ENCODE measurements around the gene LRRK2. TPM values are rescaled to one million over a fixed set of nuclear protein-coding genes. Genes with fewer than 3 reads are reported as not detected.

Gene LRRK2
- total RNA-seq, 1 donor from 2014 or later: 37.1 TPM

DNA sequence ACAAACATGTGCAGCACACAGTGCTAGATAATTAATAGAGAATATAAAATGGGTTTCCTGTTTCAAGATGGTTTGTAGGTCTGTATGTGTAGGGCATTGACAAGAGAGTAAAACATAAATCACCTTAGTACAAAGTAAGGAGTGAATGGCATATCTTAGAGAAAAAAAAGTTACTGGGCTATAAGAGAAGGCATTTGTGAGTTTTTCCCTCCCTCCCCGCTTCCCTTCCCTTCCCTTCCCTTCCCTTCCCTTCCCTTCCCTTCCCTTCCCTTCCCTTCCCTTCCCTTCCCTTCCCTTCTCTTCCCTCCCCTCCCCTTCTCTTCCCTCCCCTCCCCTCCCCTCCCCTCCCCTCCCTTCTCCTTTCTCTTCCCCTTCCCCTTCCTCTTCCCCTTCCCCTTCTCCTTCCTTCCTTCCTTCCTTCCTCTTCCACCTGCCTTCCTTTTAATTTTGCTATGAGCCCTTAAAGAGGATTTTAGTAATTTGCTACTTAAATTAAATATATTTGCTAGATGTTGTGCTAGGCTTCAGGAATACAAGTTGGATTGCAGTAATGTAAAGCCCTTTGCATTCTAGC lies 57.1 kb downstream of the LRRK2 start:
- Histone ChIP-seq H3K27ac (no peak overlapping the region), H3K4me1 (no peaks in the 10 kb centered on the region), H3K36me3 (peaks cover 0 to 30% of the 10 kb centered on the region in 2 donors), H3K27me3 (no peaks in the 10 kb centered on the region), H3K4me3 (no peak overlapping the region), H3K9me3 (no peaks in the 10 kb centered on the region)
- TF ChIP-seq POLR2AphosphoS5 (IDR thresholded peaks at IDR 0.05; ENCODE audit: insufficient read depth in 1 of 2, low read depth in 1 of 2): no peak
- no peak for TF ChIP-seq POLR2A (IDR thresholded peaks at IDR 0.05)
- TF ChIP-seq, protein P1, sequence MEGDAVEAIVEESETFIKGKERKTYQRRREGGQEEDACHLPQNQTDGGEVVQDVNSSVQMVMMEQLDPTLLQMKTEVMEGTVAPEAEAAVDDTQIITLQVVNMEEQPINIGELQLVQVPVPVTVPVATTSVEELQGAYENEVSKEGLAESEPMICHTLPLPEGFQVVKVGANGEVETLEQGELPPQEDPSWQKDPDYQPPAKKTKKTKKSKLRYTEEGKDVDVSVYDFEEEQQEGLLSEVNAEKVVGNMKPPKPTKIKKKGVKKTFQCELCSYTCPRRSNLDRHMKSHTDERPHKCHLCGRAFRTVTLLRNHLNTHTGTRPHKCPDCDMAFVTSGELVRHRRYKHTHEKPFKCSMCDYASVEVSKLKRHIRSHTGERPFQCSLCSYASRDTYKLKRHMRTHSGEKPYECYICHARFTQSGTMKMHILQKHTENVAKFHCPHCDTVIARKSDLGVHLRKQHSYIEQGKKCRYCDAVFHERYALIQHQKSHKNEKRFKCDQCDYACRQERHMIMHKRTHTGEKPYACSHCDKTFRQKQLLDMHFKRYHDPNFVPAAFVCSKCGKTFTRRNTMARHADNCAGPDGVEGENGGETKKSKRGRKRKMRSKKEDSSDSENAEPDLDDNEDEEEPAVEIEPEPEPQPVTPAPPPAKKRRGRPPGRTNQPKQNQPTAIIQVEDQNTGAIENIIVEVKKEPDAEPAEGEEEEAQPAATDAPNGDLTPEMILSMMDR (IDR thresholded peaks at IDR 0.05): no peak
- intact Hi-C loops (cut with DNase I): no loop called here
- no peak for DNase-seq (ENCODE audit: extremely low spot score in 2 of 2)

DNA sequence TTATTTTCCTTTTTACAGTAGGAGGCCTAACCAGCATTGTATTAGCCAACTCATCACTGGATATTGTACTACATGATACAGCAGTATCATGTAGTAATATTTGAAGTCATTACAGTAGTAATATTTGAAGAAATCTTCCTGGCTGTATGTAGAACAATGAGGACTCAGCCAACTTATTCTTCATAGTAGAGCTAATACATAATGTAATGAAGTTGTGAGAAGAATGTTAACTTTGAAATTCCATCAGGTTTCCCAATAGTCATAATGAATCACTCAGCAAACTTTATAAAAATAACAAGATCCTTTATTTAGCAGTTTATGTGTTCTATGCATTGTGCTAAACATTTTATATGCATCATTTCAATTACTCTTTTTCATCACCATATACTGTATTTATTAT lies 61.8 kb downstream of the LRRK2 start:
- H3K27me3 ChIP-seq: no peaks in the 10 kb centered on the region
- no peak overlapping the region for H3K27ac ChIP-seq
- no peaks in the 10 kb centered on the region for H3K4me1 ChIP-seq
- no peak for TF ChIP-seq POLR2A (IDR thresholded peaks at IDR 0.05)
- TF ChIP-seq, protein P1 (IDR thresholded peaks at IDR 0.05): no peak
- no peak for TF ChIP-seq POLR2AphosphoS5 (IDR thresholded peaks at IDR 0.05; ENCODE audit: insufficient read depth in 1 of 2, low read depth in 1 of 2)
- H3K9me3 ChIP-seq: no peaks in the 10 kb centered on the region
- intact Hi-C loops (cut with DNase I): no loop called here
- H3K4me3 ChIP-seq: no peak overlapping the region
- H3K36me3 ChIP-seq: peaks cover 0 to 44% of the 10 kb centered on the region in 2 donors
- no peak for DNase-seq (ENCODE audit: extremely low spot score in 2 of 2)

DNA sequence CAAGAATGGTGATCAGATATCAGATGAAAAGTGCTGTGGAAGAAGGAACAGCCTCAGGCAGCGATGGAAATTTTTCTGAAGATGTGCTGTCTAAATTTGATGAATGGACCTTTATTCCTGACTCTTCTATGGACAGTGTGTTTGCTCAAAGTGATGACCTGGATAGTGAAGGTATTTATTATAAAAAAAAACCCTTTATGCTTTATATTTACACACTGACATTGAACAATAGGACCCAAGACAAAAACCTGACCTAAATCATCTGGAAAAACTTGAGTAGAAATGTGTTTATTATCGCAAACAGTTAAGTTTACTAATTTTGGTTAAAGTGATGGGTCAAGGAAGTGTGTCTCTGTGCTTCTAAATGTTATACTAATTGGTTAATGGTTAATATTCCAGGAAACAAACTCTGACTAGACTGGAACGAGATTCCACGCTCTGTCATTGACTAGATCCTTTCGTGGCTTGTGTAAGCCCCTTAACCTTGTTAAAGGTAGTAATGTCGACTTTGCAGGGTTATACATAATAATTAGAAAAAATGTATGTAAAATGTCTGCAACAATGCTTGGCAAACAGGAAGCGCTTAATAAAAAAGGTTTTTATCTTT lies 62.7 kb downstream of the LRRK2 start:
- TF ChIP-seq POLR2A (IDR thresholded peaks at IDR 0.05) (no peak), POLR2AphosphoS5 (IDR thresholded peaks at IDR 0.05; ENCODE audit: insufficient read depth in 1 of 2, low read depth in 1 of 2) (no peak)
- TF ChIP-seq, protein P1 (IDR thresholded peaks at IDR 0.05): no peak
- Histone ChIP-seq H3K4me3 (no peak overlapping the region), H3K4me1 (no peaks in the 10 kb centered on the region), H3K27ac (no peak overlapping the region), H3K36me3 (peaks cover 0 to 43% of the 10 kb centered on the region in 2 donors), H3K9me3 (no peaks in the 10 kb centered on the region), H3K27me3 (no peaks in the 10 kb centered on the region)
- intact Hi-C loops (cut with DNase I): no loop called here
- no peak for DNase-seq (ENCODE audit: extremely low spot score in 2 of 2)

DNA sequence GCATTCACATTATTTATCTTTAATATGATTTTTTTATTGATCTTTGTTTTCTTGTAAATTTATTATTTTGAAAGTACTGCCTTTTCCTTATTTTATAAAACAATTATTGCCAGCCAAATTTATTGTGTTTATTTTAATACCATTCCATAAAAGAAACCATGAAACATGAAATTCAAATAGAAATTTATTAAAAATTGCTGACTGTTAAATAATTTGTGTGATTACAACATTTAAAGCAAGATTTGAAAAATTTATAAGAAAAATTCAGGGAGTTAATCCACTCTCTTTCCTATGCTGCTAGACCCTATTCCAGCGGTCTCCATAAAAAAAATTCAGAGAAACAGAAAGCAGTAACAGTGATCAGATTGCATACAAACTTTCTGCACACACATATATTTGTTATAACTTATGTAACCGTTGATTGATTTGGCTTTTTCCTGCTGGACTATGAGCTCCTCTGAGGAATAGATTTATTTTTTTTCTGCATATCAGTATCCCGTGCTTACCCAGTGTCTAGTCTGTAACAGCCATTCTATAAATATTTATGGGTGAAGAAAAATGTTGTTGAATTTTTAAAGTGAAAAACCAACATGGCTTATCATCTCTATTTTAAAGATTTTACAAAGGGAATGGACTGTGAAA lies 68.1 kb downstream of the LRRK2 start:
- H3K27me3 ChIP-seq: no peaks in the 10 kb centered on the region
- H3K4me3 ChIP-seq: no peak overlapping the region
- H3K4me1 ChIP-seq: no peaks in the 10 kb centered on the region
- no peak overlapping the region for H3K27ac ChIP-seq
- intact Hi-C loops (cut with DNase I): no loop called here
- H3K9me3 ChIP-seq: no peaks in the 10 kb centered on the region
- DNase-seq (ENCODE audit: extremely low spot score in 2 of 2): no peak
- peaks cover 0 to 27% of the 10 kb centered on the region in 2 donors for H3K36me3 ChIP-seq
- TF ChIP-seq POLR2A (IDR thresholded peaks at IDR 0.05) (no peak), POLR2AphosphoS5 (IDR thresholded peaks at IDR 0.05; ENCODE audit: insufficient read depth in 1 of 2, low read depth in 1 of 2) (no peak)

DNA sequence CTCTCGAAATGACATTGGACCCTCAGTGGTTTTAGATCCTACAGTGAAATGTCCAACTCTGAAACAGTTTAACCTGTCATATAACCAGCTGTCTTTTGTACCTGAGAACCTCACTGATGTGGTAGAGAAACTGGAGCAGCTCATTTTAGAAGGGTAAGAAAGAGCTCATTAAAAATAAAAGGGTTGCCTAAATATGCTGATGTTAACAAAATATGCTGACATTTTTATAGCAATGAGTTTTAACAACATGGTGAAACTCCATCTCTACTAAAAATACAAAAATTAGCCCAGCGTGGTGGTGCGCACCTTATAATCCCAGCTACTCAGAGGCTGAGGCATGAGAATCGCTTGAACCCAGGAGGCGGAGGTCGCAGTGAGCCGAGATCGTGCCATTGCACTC lies 73.5 kb downstream of the LRRK2 start:
- no peaks in the 10 kb centered on the region for H3K9me3 ChIP-seq
- no peaks in the 10 kb centered on the region for H3K27me3 ChIP-seq
- no peak for TF ChIP-seq POLR2A (IDR thresholded peaks at IDR 0.05)
- no peak for TF ChIP-seq POLR2AphosphoS5 (IDR thresholded peaks at IDR 0.05; ENCODE audit: insufficient read depth in 1 of 2, low read depth in 1 of 2)
- TF ChIP-seq, protein P1 (IDR thresholded peaks at IDR 0.05): no peak
- no peak for DNase-seq (ENCODE audit: extremely low spot score in 2 of 2)
- H3K27ac ChIP-seq: no peak overlapping the region
- peaks cover 0 to 25% of the 10 kb centered on the region in 2 donors for H3K36me3 ChIP-seq
- H3K4me1 ChIP-seq: no peaks in the 10 kb centered on the region
- intact Hi-C loops (cut with DNase I): no loop called here
- no peak overlapping the region for H3K4me3 ChIP-seq

Measured in vagina (tissue), 2 donors.